Skeletal muscle tissue (tissue), 4 donors: ENCODE results near the gene POMT1. TPM values are rescaled to one million over a fixed set of nuclear protein-coding genes. Genes with fewer than 3 reads are reported as not detected.
A peak's percentile ranks its signal among the peaks of the same experiment; 100 is the strongest.
"Not testable (repeated sequence)": the region's sequence is repeated elsewhere in the genome, so short reads cannot be mapped to it uniquely, and the experiment has no call there.

Source experiments
- H3K27ac ChIP-seq: one replicate; pipeline ENCODE4 v1.7.0; 2013; ENCODE audit warnings: mild to moderate bottlenecking, low read depth, low read length, inconsistent platforms
- H3K27me3 ChIP-seq, 3 donors: one replicate each; pipeline ENCODE4 v1.7.0; 2013; ENCODE audit warnings: low read length in 3 of 3; ENCODE audit not compliant: control insufficient read depth in 3 of 3, insufficient read depth in 3 of 3
- H3K36me3 ChIP-seq, 3 donors: one replicate each; pipeline ENCODE4 v1.7.0; 2013; ENCODE audit warnings: low read length in 3 of 3; ENCODE audit not compliant: control insufficient read depth in 3 of 3, insufficient read depth in 3 of 3
- H3K4me1 ChIP-seq, 3 donors: one replicate each; pipeline ENCODE4 v1.7.0; 2013; ENCODE audit warnings: low read length in 3 of 3, mild to moderate bottlenecking in 3 of 3; ENCODE audit not compliant: control insufficient read depth in 3 of 3, insufficient read depth in 3 of 3
- H3K4me3 ChIP-seq, 3 donors: one replicate each; pipeline ENCODE4 v1.7.0; 2013; ENCODE audit warnings: low read length in 3 of 3
- H3K9ac ChIP-seq, 3 donors: one replicate each; pipeline ENCODE4 v1.7.0; 2013; ENCODE audit warnings: low read length in 3 of 3, mild to moderate bottlenecking in 3 of 3, moderate library complexity in 2 of 3, low read depth in 1 of 3
- H3K9me3 ChIP-seq, 3 donors: one replicate each; pipeline ENCODE4 v1.7.0; 2013; ENCODE audit warnings: low read length in 3 of 3; ENCODE audit not compliant: control insufficient read depth in 3 of 3
- total RNA-seq: library from RNA; depleted of rRNA; stranded (reverse); fragments of >200 nt; gene quantifications from one replicate; pipeline ENCODE4 v1.2.3, GENCODE V29; 2014
- donor health status: Osteomylitis.

POMT1 gene
- total RNA-seq, 1 donor from 2014 or later, result 18.8 TPM

GRCh38 chr9:131511416-131511815 is 8.7 kb downstream of the POMT1 start:
- Histone ChIP-seq H3K4me1 (peaks cover 0 to 8% (median 0%) of the 10 kb centered on the region in 3 donors), H3K27ac (no peak overlapping the region), H3K4me3 (no peak overlapping the region), H3K9me3 (no peaks in the 10 kb centered on the region), H3K27me3 (no peaks in the 10 kb centered on the region), H3K9ac (no peak overlapping the region), H3K36me3 (peaks cover 64 to 74% (median 69%) of the 10 kb centered on the region in 3 donors)

- H3K4me1 ChIP-seq, result peaks cover 0 to 10% (median 0%) of the 10 kb centered on the region in 3 donors
- no peak overlapping the region for H3K4me3 ChIP-seq
- no peak overlapping the region for H3K9ac ChIP-seq
- no peaks in the 10 kb centered on the region for H3K27me3 ChIP-seq
- H3K27ac ChIP-seq, result no peak overlapping the region
- peaks cover 68 to 76% (median 73%) of the 10 kb centered on the region in 3 donors for H3K36me3 ChIP-seq
- no peaks in the 10 kb centered on the region for H3K9me3 ChIP-seq
These were observed 9.2 kb downstream of the POMT1 start for GRCh38 chr9:131511880-131512279.

DNA sequence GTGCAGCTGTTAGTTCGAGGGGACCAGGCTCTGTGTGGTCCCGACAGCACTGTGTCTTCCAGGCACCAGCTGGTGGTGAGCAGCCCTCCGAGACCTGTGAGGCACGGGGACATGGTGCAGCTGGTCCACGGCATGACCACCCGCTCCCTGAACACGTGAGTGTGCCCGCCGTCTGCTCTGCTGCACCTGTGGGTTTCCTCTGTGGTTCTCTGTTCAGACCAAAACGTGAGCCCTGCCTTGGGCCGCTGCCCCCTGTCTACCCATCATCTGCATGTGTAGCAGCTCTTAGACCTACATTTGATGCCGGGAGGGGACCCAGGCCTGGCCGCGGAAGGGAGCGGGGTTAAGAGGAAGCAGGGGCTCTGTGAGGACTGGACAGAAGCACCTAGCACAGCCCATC is 10.5 kb downstream of the POMT1 start:
- no peak overlapping the region for H3K27ac ChIP-seq
- H3K9ac ChIP-seq, result peak overlapping the region in 1 of 3 donors; percentile 40
- no peaks in the 10 kb centered on the region for H3K9me3 ChIP-seq
- no peaks in the 10 kb centered on the region for H3K27me3 ChIP-seq
- peaks cover 7 to 19% (median 9%) of the 10 kb centered on the region in 3 donors for H3K4me1 ChIP-seq
- peaks cover 67 to 72% (median 67%) of the 10 kb centered on the region in 3 donors for H3K36me3 ChIP-seq
- no peak overlapping the region for H3K4me3 ChIP-seq

- not testable (repeated sequence) for H3K9me3 ChIP-seq, H3K27ac ChIP-seq, H3K27me3 ChIP-seq, H3K4me3 ChIP-seq, H3K9ac ChIP-seq
- Histone ChIP-seq H3K4me1 (peaks cover 10 to 24% (median 15%) of the 10 kb centered on the region in 3 donors), H3K36me3 (peaks cover 78 to 83% (median 82%) of the 10 kb centered on the region in 3 donors)
These were observed 12.9 kb downstream of the POMT1 start for GRCh38 chr9:131515559-131516031.

- H3K9ac ChIP-seq, result no peak overlapping the region
- peaks cover 78 to 80% (median 80%) of the 10 kb centered on the region in 3 donors for H3K36me3 ChIP-seq
- H3K27me3 ChIP-seq, result no peaks in the 10 kb centered on the region
- no peak overlapping the region for H3K4me3 ChIP-seq
- H3K27ac ChIP-seq, result no peak overlapping the region
- no peaks in the 10 kb centered on the region for H3K9me3 ChIP-seq
- H3K4me1 ChIP-seq, result peaks cover 10 to 24% (median 15%) of the 10 kb centered on the region in 3 donors
These were observed 13.4 kb downstream of the POMT1 start for GRCh38 chr9:131516100-131516499.

GRCh38 chr9:131516930-131517329 is 14.2 kb downstream of the POMT1 start:
- Histone ChIP-seq H3K9me3 (no peaks in the 10 kb centered on the region), H3K4me1 (peaks cover 10 to 24% (median 15%) of the 10 kb centered on the region in 3 donors), H3K36me3 (peaks cover 78 to 80% (median 80%) of the 10 kb centered on the region in 3 donors), H3K27ac (no peak overlapping the region), H3K9ac (no peak overlapping the region), H3K4me3 (no peak overlapping the region), H3K27me3 (no peaks in the 10 kb centered on the region)

- Histone ChIP-seq H3K4me3 (peak overlapping the region in 1 of 3 donors; percentile 14), H3K27me3 (no peaks in the 10 kb centered on the region), H3K36me3 (peaks cover 80 to 83% (median 80%) of the 10 kb centered on the region in 3 donors), H3K9ac (peak overlapping the region in 2 of 3 donors; percentile 46 to 76), H3K9me3 (no peaks in the 10 kb centered on the region), H3K4me1 (peaks cover 10 to 24% (median 15%) of the 10 kb centered on the region in 3 donors), H3K27ac (peak overlapping the region; percentile 60)
These were observed 15.1 kb downstream of the POMT1 start for GRCh38 chr9:131517761-131518190.

- Histone ChIP-seq H3K9ac (peak overlapping the region in 1 of 3 donors; percentile 76), H3K36me3 (peaks cover 79 to 83% (median 80%) of the 10 kb centered on the region in 3 donors), H3K27me3 (no peaks in the 10 kb centered on the region), H3K9me3 (no peaks in the 10 kb centered on the region), H3K4me3 (no peak overlapping the region), H3K4me1 (peaks cover 10 to 24% (median 15%) of the 10 kb centered on the region in 3 donors), H3K27ac (peak overlapping the region; percentile 60)
These were observed 15.8 kb downstream of the POMT1 start for GRCh38 chr9:131518553-131518952.

GRCh38 chr9:131520503-131520902 is 17.8 kb downstream of the POMT1 start:
- H3K27ac ChIP-seq, result no peak overlapping the region
- H3K27me3 ChIP-seq, result no peaks in the 10 kb centered on the region
- no peaks in the 10 kb centered on the region for H3K9me3 ChIP-seq
- H3K4me3 ChIP-seq, result no peak overlapping the region
- peaks cover 10 to 16% (median 15%) of the 10 kb centered on the region in 3 donors for H3K4me1 ChIP-seq
- H3K36me3 ChIP-seq, result peaks cover 81 to 87% (median 84%) of the 10 kb centered on the region in 3 donors
- no peak overlapping the region for H3K9ac ChIP-seq

DNA sequence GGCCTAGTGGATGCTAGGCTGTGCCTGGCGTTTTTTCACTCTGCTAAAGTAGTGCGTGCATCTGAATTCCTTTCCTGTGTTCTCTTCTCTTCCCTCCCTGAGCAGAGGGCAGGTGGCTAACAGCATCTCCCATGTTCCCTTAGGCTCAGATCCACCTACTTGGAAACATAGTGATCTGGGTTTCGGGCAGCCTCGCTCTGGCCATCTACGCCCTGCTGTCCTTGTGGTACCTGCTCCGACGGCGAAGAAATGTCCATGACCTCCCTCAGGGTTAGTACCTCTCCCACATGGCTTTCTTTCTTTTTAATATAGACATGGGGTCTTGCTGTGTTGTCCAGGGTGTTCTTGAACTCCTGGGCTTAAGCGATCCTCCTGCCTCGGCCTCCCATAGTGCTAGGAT is 18.5 kb downstream of the POMT1 start:
- Histone ChIP-seq H3K27ac (no peak overlapping the region), H3K9ac (no peak overlapping the region), H3K36me3 (peaks cover 79 to 86% (median 84%) of the 10 kb centered on the region in 3 donors), H3K9me3 (no peaks in the 10 kb centered on the region), H3K4me3 (no peak overlapping the region), H3K27me3 (no peaks in the 10 kb centered on the region), H3K4me1 (peaks cover 10 to 16% (median 15%) of the 10 kb centered on the region in 3 donors)
